GM21423 (cell line): ENCODE results near the gene GPHN.

Experiments used
- ATAC-seq: cut with Tn5 transposase; IDR thresholded peaks from one replicate; pipeline ENCODE4 v1.9.1; 2021; ENCODE audit warnings: mild to moderate bottlenecking, moderate library complexity; ENCODE audit not compliant: unreplicated experiment

The GPHN gene

GRCh38 chr14:66596241-66596985, 88.5 kb downstream of the GPHN start:
- no peak for ATAC-seq

- no peak for ATAC-seq
Observed at GRCh38 chr14:66600416-66600815, 92.5 kb downstream of the GPHN start.

- no peak for ATAC-seq
Observed at GRCh38 chr14:66601932-66602578, 94.1 kb downstream of the GPHN start.

- no peak for ATAC-seq
Observed at GRCh38 chr14:66603945-66604344, 96.0 kb downstream of the GPHN start.

- no peak for ATAC-seq
Observed at GRCh38 chr14:66606826-66607225, 98.9 kb downstream of the GPHN start.

- ATAC-seq = no peak
Observed at GRCh38 chr14:66610154-66610563, 102.2 kb downstream of the GPHN start.

GRCh38 chr14:66613344-66613743, 105.4 kb downstream of the GPHN start:
- ATAC-seq = no peak

- no peak for ATAC-seq
Observed at GRCh38 chr14:66619952-66620351, 112.0 kb downstream of the GPHN start.

GRCh38 chr14:66623838-66624237, 115.9 kb downstream of the GPHN start:
- ATAC-seq = no peak

GRCh38 chr14:66624336-66624937, 116.5 kb downstream of the GPHN start:
- ATAC-seq = no peak

GRCh38 chr14:66628636-66629035, 120.7 kb downstream of the GPHN start:
- no peak for ATAC-seq

- no peak for ATAC-seq
Observed at GRCh38 chr14:66629499-66629898, 121.6 kb downstream of the GPHN start.

GRCh38 chr14:66634876-66635275, 126.9 kb downstream of the GPHN start:
- no peak for ATAC-seq

- ATAC-seq = no peak
Observed at GRCh38 chr14:66635435-66635834, 127.5 kb downstream of the GPHN start.

GRCh38 chr14:66636240-66636639, 128.3 kb downstream of the GPHN start:
- no peak for ATAC-seq

GRCh38 chr14:66638689-66639088, 130.7 kb downstream of the GPHN start:
- ATAC-seq = no peak

GRCh38 chr14:66641861-66642635, 134.1 kb downstream of the GPHN start:
- no peak for ATAC-seq

- no peak for ATAC-seq
Observed at GRCh38 chr14:66643344-66643743, 135.4 kb downstream of the GPHN start.

GRCh38 chr14:66645716-66646115, 137.8 kb downstream of the GPHN start:
- ATAC-seq = no peak

GRCh38 chr14:66649498-66649897, 141.6 kb downstream of the GPHN start:
- ATAC-seq = peak; percentile 58

- peak; percentile 56 for ATAC-seq
Observed at GRCh38 chr14:66650491-66650911, 142.6 kb downstream of the GPHN start.
